Measurements from ENCODE around the gene GDF7. TPM values are rescaled to one million over a fixed set of nuclear protein-coding genes. Genes with fewer than 3 reads are reported as not detected.

GDF7 gene
- total and polyA plus RNA-seq, 2 of the 4 experiments (the other 2 are of a cell fraction), result under 0.01 to 0.02 TPM

GRCh38 chr2:20663196-20664070 is 3.5 kb upstream of the GDF7 start:
- Histone ChIP-seq H3K4me2 (ENCODE audit: low read depth, low read length) (no peak overlapping the region), H2BK120ac (ENCODE audit: low read depth, low read length) (no peak overlapping the region), H2BK5ac (ENCODE audit: low read depth, low read length, poor library complexity, severe bottlenecking) (no peak overlapping the region), H3K4me3 (ENCODE audit: insufficient read depth, low read depth, low read length) (no peak overlapping the region), H3K36me3 (ENCODE audit: control insufficient read depth, insufficient read depth, low read length) (no peaks in the 10 kb centered on the region), H3K14ac (replicated peaks; ENCODE audit: low read depth, low read length) (no peak overlapping the region), H3K9me3 (ENCODE audit: control insufficient read depth, insufficient read depth, low read length) (no peaks in the 10 kb centered on the region), H3K9ac (ENCODE audit: low read depth, low read length) (no peak overlapping the region), H2AK5ac (ENCODE audit: low read depth, low read length) (no peak overlapping the region), H2BK20ac (ENCODE audit: low read depth, low read length) (no peak overlapping the region), H3K27ac (ENCODE audit: insufficient read depth, low read length) (no peak overlapping the region), H2AK9ac (replicated peaks; ENCODE audit: low read depth, low read length, poor library complexity) (no peak overlapping the region), H4K91ac (ENCODE audit: insufficient read depth, low read depth, low read length) (no peak overlapping the region), H2AFZ (replicated peaks; ENCODE audit: low read length, poor library complexity) (peak overlapping the region; percentile 43), H4K20me1 (ENCODE audit: insufficient read depth, low read length) (peaks cover 16% of the 10 kb centered on the region), H3K27me3 (ENCODE audit: control insufficient read depth, insufficient read depth, low read length) (peaks cover 77% of the 10 kb centered on the region), H3K9me1 (ENCODE audit: insufficient read depth, low read length) (no peaks in the 10 kb centered on the region), H2BK15ac (ENCODE audit: low read depth, low read length) (no peak overlapping the region), H3K4ac (ENCODE audit: low read depth, low read length) (no peak overlapping the region), H3K79me1 (ENCODE audit: low read depth in 1 of 2, low read length in 2 of 2) (no peaks in the 10 kb centered on the region), H3K18ac (ENCODE audit: low read depth, low read length) (no peak overlapping the region), H3K56ac (ENCODE audit: extremely low read depth, insufficient read depth, low read length) (no peak overlapping the region), H3K23ac (ENCODE audit: low read depth, low read length) (no peak overlapping the region), H4K5ac (ENCODE audit: low read depth, low read length) (no peak overlapping the region), H3K4me1 (ENCODE audit: control insufficient read depth, insufficient read depth, low read length) (peaks cover 5% of the 10 kb centered on the region; the same call in 1 of the 2 replicates), H4K8ac (ENCODE audit: low read depth in 2 of 2, low read length in 2 of 2) (no peak overlapping the region)
- in situ Hi-C loops (cut with MboI; ENCODE audit: low sequenced_read_pairs), result loop anchor here (5.0 to 25.0 kb wide), 2 partner anchors 299 to 1099 kb away; no protein-coding TSS in a partner anchor
- TF ChIP-seq CHD1 (IDR thresholded peaks at IDR 0.05; ENCODE audit: low read depth, low read length) (no peak), MAZ (IDR thresholded peaks at IDR 0.05; ENCODE audit: borderline replicate concordance, low read depth, low read length) (no peak)
- dilution Hi-C loops (cut with HindIII; ENCODE audit: low sequenced_read_pairs, unreplicated experiment), result no loop called here
- POLR2A ChIA-PET (ENCODE audit: unreplicated experiment), result no interaction called here
- 20% methylated on average over 1 of the region's 7 CpGs; no CpG with 5 or more reads in 1 of the 2 experiments for WGBS, 2 experiments (ENCODE audit: extremely low coverage in 2 of 2, insufficient read length in 1 of 2)
- CTCF ChIA-PET, result interaction anchor here (1.2 kb wide), 1 partner anchor 119 kb away, joined by 3 read pairs; no protein-coding TSS in a partner anchor
- ATAC-seq (ENCODE audit: low read depth), result no peak
- intact Hi-C loops (cut with micrococcal nuclease), result loop anchor here (5.0 kb wide), 1 partner anchor 454 kb away; no protein-coding TSS in a partner anchor
- no peak for DNase-seq
- BruUV-seq (replicated peaks), result no TSS peak

Measured in IMR-90 (cell line).